Mesodermal cell (in vitro differentiated cells): Measurements from ENCODE around the gene PERCC1.
"Not testable (repeated sequence)": the region's sequence is repeated elsewhere in the genome, so short reads cannot be mapped to it uniquely, and the experiment has no call there.

Experiments used
- H3K27ac ChIP-seq: 2 replicates; pipeline ENCODE4 v1.7.0; 2013; ENCODE audit warnings: mild to moderate bottlenecking, low read depth, low read length, moderate library complexity; ENCODE audit not compliant: severe bottlenecking
- H3K36me3 ChIP-seq: 2 replicates; pipeline ENCODE4 v1.7.1; 2013; ENCODE audit warnings: mild to moderate bottlenecking, low read length, moderate library complexity; ENCODE audit not compliant: control insufficient read depth, insufficient read depth
- H3K4me1 ChIP-seq: one replicate; pipeline ENCODE4 v1.7.1; 2013; ENCODE audit warnings: mild to moderate bottlenecking, low read length; ENCODE audit not compliant: insufficient read depth, control insufficient read depth, poor library complexity, severe bottlenecking
- H3K4me3 ChIP-seq: 2 replicates; pipeline ENCODE4 v1.7.0; 2013; ENCODE audit warnings: low read length, control low read depth, mild to moderate bottlenecking; ENCODE audit not compliant: insufficient read depth, poor library complexity, severe bottlenecking; ENCODE audit errors: extremely low read depth
- H3K9me3 ChIP-seq: 2 replicates; pipeline ENCODE4 v1.7.1; 2013; ENCODE audit warnings: mild to moderate bottlenecking, low read length, moderate library complexity; ENCODE audit not compliant: control insufficient read depth
- WGBS, 2 experiments: methylation state at CpG; one replicate each; pipeline ENCODE4 v1.1.5; 2013; ENCODE audit warnings: missing lambda C conversion rate in 2 of 2; ENCODE audit not compliant: insufficient coverage in 2 of 2; 5-methylcytosine and 5-hydroxymethylcytosine counted together

Gene PERCC1

DNA sequence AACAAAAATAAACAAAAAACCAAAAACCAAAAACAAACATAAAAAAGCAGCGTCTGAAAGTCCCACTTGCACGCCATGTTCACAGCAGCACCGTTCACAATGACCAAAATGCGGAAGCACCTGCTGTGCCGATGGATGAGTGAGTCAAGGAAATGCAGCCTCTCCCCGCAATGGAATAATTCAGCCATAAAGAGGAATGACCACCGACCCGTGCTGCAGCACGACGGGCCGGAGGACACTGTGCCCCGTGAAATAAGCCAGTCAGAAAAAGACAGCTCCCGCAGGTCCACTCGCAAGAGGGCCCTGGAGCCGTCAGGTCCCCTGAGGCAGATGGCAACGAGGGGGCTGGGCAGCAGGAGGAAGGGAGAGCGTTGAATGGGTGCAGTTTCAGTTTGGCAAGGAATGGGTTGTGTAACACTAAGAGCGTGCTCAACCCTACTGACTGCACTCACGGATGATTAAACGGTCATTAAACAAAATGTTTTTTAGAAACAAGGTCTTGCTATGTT lies 38.9 kb downstream of the PERCC1 start:
- 89 to 92% methylated on average over 19 to 20 of the region's 20 CpGs for WGBS, 2 experiments
- Histone ChIP-seq H3K4me3 (no peak overlapping the region), H3K36me3 (peaks cover 5% of the 10 kb centered on the region), H3K9me3 (no peaks in the 10 kb centered on the region), H3K27ac (no peak overlapping the region), H3K4me1 (peaks cover 18% of the 10 kb centered on the region)

DNA sequence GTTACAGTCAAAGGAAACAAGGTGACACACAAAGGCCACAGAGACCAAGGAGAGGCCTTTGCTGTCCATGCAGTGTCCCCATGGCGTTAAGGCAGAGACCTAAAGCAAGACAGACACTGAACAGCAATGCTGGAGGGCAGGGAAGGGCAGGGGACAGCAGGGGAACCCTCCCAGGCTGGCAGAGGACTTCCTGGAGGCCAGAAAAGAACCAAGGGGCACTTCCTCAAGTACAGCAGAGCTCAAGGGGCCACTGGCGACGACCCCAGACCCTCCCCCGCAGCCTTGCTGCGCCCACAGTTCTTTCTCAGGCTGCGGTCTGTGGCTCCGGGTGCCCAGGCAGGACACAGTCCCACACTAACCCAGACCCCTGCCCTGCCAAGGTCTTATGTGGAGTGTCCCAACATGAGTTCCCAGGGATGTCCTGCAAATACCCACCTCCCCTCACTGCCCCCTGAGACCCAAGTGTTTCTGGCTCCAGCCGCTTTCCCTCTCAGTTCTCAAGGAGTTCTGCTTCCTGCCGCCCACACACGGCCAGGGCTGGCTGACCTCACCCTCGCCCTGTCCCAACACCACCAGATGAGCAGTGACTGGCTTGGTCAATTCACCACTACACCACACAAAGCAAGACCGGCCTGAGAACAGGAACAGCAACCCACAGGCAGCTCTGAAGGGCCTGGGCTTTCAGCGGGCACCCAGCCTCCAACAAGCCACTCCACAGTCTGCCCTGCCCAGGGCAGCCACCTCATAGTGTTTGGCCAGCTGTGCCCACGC lies 39.8 kb downstream of the PERCC1 start:
- Histone ChIP-seq H3K36me3 (peaks cover 5% of the 10 kb centered on the region), H3K4me3 (no peak overlapping the region), H3K4me1 (peaks cover 18% of the 10 kb centered on the region), H3K9me3 (no peaks in the 10 kb centered on the region), H3K27ac (peak overlapping the region; percentile 65)
- 88 to 89% methylated on average over 10 to 13 of the region's 14 CpGs for WGBS, 2 experiments

DNA sequence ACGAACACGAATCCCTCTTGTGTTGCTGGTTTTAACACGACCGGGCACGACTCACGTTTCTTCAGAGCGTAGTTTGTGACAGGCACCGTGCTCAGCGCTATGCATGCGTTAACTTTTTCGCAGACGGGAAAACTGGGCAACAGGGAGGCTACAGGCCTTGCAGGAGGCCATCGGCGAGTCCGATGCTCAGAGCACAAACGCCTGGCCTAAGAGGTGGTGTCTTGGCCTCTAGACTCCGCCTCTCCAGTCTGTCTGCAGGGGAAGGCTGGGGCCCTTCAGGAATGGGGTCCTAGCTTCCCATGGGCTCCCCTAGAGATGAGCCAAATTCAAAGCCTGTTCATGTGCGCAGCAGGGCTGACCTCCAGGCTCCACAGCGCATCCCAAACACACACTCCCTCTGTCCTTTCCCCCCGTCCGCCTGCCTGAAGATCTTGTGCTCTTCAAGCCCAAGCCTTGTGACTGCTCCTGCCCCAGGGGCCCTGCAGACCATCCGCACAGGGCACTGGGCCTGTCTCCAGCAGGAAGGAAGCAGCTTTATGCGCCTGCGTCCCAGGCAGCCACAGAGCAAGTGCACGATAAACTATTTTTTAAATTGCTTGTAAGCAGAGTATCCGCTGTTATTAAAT lies 40.8 kb downstream of the PERCC1 start:
- 96 to 97% methylated on average over 24 to 26 of the region's 26 CpGs for WGBS, 2 experiments
- Histone ChIP-seq H3K27ac (no peak overlapping the region), H3K36me3 (peaks cover 5% of the 10 kb centered on the region), H3K9me3 (no peaks in the 10 kb centered on the region), H3K4me3 (no peak overlapping the region), H3K4me1 (peaks cover 18% of the 10 kb centered on the region)

DNA sequence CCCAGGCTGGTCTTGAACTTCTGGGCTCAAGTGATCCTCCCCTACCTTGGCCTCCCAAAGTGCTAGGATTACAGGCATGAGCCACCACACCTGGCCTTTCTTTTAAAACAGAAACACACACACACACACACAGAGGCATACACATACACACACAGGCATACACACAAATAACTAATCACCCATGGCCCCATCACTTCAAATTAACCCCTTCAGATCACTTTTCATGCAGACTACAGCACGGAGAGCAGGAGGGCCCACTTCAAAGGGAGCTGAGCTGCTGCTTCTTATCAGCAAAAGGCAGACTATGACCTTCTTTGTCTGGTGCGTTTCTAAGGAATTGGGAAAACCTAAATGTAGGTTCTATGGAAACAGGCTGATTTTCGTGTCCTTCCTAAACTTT lies 42.1 kb downstream of the PERCC1 start:
- WGBS, 2 experiments: 75 to 90% methylated on average over 1 to 2 of the region's 3 CpGs
- Histone ChIP-seq H3K27ac (no peak overlapping the region), H3K9me3 (peaks cover 7% of the 10 kb centered on the region), H3K4me3 (no peak overlapping the region), H3K36me3 (peaks cover 5% of the 10 kb centered on the region), H3K4me1 (peaks cover 18% of the 10 kb centered on the region)

DNA sequence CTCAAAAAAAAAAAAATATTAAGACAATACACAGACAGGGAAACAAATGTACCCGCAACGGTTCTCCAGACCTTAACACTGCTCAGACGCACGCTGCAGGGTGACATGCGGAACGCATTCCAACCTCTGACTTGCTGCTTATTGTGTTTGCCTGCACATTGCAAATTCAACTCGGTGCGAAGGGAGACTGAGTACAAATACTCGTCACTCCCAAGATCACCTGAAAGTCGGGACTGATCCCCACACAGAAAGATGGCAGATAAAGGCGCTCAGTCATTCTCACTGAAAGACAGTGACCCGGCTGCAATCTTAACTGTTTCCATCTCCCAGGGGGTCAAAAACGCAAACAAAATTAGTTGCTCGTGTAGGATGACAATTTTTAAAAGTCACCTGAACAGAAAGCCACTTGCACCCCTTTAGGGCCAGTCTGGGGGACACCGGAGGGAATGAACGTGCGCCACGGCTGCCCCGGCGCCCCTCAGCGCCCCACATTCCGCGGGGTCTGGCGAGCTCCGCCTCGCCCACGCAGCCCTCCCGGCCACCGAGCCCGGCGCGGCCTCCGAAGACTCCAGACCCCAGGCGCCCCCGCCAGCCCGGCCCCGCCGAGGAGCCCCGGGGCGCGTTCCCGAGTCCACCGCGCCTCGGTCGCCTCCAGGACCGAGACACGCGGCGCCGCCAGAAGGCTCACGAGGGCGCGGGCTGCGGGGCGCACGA lies 43.4 kb downstream of the PERCC1 start:
- H3K9me3 ChIP-seq: peaks cover 7% of the 10 kb centered on the region
- H3K27ac ChIP-seq: peak overlapping the region; percentile 81
- WGBS, 2 experiments: 13 to 15% methylated on average over 50 to 53 of the region's 57 CpGs
- peaks cover 18% of the 10 kb centered on the region for H3K4me1 ChIP-seq
- H3K4me3 ChIP-seq: peak overlapping the region; percentile 66
- peaks cover 5% of the 10 kb centered on the region for H3K36me3 ChIP-seq

- 3% methylated on average over 77 to 79 of the region's 99 CpGs for WGBS, 2 experiments
- H3K36me3 ChIP-seq: peaks cover 5% of the 10 kb centered on the region
- peaks cover 7% of the 10 kb centered on the region for H3K9me3 ChIP-seq
- peaks cover 18% of the 10 kb centered on the region for H3K4me1 ChIP-seq
- H3K4me3 ChIP-seq: peak within 1 kb of the TSS; percentile 66
- peak within 1 kb of the TSS; percentile 81 for H3K27ac ChIP-seq
These were observed 44.1 kb downstream of the PERCC1 start, which contains the start of gene CLCN7 for GRCh38 chr16:1474796-1475551. CLCN7 (minus strand) TSS chr16:1475028; CDS start chr16:1474974, 54 bp downstream.

DNA sequence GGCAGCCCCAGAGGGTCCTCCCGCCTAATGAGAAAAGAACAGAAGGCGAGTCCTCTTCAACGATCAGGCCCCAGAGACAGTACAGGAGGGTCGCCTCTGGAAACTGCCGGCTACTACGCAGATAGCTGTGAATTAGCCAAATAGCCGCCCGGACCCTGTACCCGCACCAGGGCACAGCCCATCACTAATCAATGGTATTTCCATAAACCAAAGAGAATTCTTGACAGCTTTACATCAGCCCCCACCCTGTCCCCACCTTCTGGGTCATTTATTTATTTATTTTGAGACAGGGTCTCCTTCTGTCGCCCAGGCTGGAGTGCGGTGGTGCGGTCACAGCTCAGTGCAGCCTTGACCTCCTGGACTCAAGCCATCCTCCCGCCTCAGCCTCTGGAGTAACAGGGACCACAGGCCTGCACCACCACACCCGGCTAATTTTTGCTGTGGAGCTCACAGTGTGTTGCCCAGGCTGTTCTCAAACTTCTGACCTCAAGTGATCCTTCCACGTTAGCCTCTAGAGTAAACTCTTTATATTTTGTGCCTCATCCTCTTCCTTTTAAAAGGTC lies 44.8 kb downstream of the PERCC1 start:
- Histone ChIP-seq H3K27ac (peak overlapping the region; percentile 81), H3K4me1 (peaks cover 12% of the 10 kb centered on the region), H3K36me3 (peaks cover 5% of the 10 kb centered on the region), H3K9me3 (peaks cover 7% of the 10 kb centered on the region), H3K4me3 (peak overlapping the region; percentile 66)
- WGBS, 2 experiments: 76 to 82% methylated on average over 15 of the region's 15 CpGs

- WGBS, 2 experiments: 93 to 97% methylated on average over 10 of the region's 10 CpGs
- no peak overlapping the region for H3K27ac ChIP-seq
- H3K9me3 ChIP-seq: peaks cover 7% of the 10 kb centered on the region
- no peak overlapping the region for H3K4me3 ChIP-seq
- H3K4me1 ChIP-seq: no peaks in the 10 kb centered on the region
- no peaks in the 10 kb centered on the region for H3K36me3 ChIP-seq
These were observed 46.2 kb downstream of the PERCC1 start for GRCh38 chr16:1477033-1477432.

GRCh38 chr16:1478937-1479336 lies 48.1 kb downstream of the PERCC1 start:
- not testable (repeated sequence) for H3K4me1 ChIP-seq, H3K4me3 ChIP-seq, H3K36me3 ChIP-seq, H3K27ac ChIP-seq, H3K9me3 ChIP-seq
- WGBS, 2 experiments: 91 to 95% methylated on average over 6 to 9 of the region's 9 CpGs
